NOMO-1 treated with DMSO at 0.1 percent for 48 hours (cell line): ENCODE measurements around the gene PRKAR1B.
"Not testable (repeated sequence)": the region's sequence is repeated elsewhere in the genome, so short reads cannot be mapped to it uniquely, and the experiment has no call there.

Experiments
- DNase-seq: peaks from one replicate; lab custom pipeline; 2025; ENCODE audit not compliant: unreplicated experiment; lab: John Stamatoyannopoulos, UW

PRKAR1B gene

GRCh38 chr7:562789-563628, 164.1 kb downstream of the PRKAR1B start:
- no peak for DNase-seq

- DNase-seq = no peak
Observed at GRCh38 chr7:562374-562675, 164.8 kb downstream of the PRKAR1B start.

GRCh38 chr7:561631-562373, 165.3 kb downstream of the PRKAR1B start:
- no peak for DNase-seq

- no peak for DNase-seq
Observed at GRCh38 chr7:560966-561630, 166.0 kb downstream of the PRKAR1B start.

- DNase-seq = no peak
Observed at GRCh38 chr7:559396-559705, 167.7 kb downstream of the PRKAR1B start.

GRCh38 chr7:557558-557881, 169.6 kb downstream of the PRKAR1B start:
- no peak for DNase-seq

GRCh38 chr7:556837-557557, 170.1 kb downstream of the PRKAR1B start:
- no peak for DNase-seq

GRCh38 chr7:556291-556826, 170.7 kb downstream of the PRKAR1B start:
- DNase-seq = no peak

DNA sequence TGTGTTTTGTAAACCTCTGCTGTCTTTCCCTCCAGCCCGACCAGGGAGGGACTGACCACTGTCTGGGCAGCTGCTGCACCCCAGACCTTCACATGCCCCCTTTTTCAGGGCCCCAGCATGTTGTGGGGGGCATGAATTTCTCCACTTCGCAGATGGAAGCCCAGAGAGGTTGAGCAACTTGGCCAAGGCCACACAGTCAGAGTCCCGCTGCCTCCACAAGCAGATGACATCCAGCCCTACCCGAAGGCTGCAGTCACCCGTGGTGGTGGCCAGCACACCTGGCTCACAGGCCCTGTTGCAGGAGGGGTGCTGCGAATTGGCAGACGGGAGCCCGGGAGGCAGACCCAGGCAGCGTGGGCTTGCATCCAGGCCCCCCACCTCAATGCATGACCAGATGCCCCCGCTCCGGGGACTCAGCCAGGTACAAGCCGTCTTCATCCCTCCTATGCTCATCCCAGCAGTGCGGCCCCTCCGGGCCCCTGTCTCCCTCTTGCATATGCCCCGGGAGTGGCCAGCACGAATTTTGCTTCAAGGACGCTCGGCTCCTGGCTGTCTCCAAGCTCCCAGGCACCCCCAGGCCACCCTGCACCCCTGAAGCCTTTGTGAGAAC, 171.4 kb downstream of the PRKAR1B start:
- no peak for DNase-seq

GRCh38 chr7:553636-554111, 173.4 kb downstream of the PRKAR1B start:
- no peak for DNase-seq

DNA sequence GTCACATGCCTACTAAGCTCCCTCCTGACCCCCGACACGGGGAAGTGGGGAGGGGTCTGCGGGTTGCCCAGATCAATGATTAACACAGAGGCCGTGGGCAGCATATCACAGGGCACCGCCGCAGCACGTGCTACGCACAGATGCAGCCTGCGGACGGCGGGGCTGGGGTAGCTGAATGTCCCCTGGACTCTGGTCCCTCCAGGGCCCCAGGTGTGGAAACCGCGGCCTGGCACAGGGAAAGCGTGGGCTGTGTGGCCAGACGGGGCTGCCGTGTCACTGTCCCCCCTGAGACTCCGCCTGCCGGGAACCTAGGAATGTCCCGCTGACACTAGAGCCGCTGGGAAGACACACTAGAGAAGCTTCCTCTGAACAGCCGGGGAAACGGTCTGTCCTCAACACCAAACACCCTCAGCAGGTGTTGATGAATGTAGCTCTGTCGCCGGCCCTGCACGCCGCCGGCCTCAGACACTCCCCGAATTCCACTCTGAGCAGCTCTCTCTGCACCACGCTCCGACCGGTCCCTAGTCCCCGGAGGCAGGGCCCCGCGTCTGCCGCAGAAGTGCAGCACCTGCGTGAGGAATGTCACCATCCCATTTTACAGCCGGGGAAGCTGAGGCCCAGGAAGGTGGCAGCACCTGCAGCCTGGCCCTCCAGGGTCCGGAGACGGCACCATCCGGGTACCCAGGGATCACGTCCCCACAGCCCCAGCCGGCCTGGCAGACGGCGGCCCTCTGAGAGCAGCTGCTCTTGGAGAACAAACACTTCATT, 174.0 kb downstream of the PRKAR1B start:
- no peak for DNase-seq

DNA sequence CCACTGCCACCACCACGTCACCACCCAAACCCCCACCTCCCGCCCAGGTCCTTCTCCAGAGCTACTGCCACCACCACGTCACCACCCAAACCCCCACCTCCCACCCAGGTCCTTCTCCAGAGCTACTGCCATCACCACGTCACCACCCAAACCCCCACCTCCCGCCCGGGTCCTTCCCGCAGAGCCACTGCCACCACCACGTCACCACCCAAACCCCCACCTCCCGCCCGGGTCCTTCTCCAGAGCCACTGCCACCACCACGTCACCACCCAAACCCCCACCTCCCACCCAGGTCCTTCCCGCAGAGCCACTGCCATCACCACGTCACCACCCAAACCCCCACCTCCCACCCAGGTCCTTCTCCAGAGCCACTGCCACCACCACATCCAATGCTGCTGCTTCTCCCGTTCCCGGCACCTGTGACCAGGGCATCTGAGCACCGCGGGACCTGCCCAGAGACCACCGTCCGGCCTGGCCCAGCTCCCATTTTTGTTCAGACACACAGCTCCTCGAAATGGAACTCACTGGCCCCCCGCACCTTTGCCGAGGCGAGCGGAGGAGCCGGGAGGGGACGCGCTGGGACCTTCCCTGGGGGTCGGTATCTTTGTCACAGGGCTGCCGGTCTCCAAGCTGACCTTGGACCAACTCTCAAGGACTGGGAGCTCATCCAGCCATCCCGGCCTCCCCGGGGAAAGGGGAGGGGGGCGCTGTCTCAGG, 174.8 kb downstream of the PRKAR1B start:
- DNase-seq = not testable (repeated sequence)

- not testable (repeated sequence) for DNase-seq
Observed at GRCh38 chr7:551615-551970, 175.5 kb downstream of the PRKAR1B start.

GRCh38 chr7:550881-551614, 176.0 kb downstream of the PRKAR1B start:
- no peak for DNase-seq

GRCh38 chr7:549891-550625, 177.0 kb downstream of the PRKAR1B start:
- no peak for DNase-seq

DNA sequence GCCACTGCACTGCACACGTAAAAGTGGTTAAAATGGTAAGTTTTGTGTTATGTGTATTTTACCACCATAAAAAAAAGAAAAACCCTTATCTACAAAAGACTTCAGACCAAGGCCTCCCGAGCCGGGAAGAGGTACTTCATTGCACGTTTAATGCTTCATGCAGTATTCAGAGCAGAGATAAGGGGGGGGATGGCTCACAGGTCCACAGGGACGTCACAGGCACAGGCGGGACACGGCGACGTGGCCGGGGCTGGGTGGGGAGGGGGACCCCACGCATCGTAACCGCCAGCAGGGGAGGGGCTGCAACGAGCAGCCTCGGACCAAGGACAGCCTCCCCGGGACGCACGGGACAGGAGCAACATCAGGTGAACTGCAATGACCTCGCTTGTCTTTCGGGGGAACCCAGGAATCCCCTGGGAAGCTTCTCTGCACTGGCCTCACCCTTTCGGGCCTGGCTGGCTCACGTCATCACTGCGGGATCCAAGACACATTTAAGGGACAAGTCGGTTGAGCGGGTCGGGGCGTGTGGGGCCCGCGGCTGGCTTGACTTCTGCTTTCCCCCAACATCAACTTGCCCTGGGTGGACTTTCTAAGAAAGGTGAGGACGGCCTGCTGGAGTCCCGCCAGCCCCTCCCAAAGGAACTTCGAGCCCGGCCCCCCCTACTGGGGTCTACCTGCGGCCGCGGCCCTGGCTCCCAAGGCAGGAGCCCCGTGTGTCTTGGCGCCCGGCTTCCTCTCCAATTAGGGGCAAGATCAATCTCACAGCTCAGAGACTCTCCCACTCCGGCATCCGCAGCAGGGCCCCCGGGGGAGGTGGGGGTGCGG, 177.8 kb downstream of the PRKAR1B start:
- no peak for DNase-seq

DNA sequence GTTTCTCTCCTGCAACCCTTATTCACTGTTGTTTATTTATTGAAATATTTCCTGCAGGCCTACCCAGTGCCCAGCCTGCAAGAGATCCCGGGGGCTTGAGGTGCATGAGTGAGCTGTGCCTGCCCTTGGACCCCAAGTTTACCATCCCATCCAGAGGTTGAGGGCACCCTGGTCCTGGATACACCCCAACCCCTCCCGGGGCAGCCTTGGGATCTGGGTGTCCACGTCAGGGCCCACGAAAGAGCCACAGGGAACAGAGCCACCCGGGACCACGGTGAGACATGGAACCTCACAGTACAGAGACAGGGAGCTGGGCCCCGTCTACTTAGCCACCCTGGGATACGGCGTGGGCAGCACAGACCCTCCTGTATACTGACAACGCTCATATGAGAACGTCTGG, 178.7 kb downstream of the PRKAR1B start:
- DNase-seq = no peak
